Calu3 (cell line): Measurements from ENCODE around the gene UBR4. TPM values are rescaled to one million over a fixed set of nuclear protein-coding genes. Genes with fewer than 3 reads are reported as not detected.

Experiments
- BruUV-seq: library from RNA; stranded (reverse); fragments of 400-500 nt; replicated peaks from 2 replicates; lab custom pipeline; 2021; lab: Mats Ljungman, UMichigan
- CTCF ChIA-PET: fragments of 300-600 bp; sonication (Branson Sonifier 250); formaldehyde crosslinking; loops from one replicate; lab custom pipeline; 2022; ENCODE audit warnings: antibody characterized with exemption; lab: Charles Lee
- DNase-seq: peaks from one replicate; pipeline ENCODE4 v3.0.0; 2022
- H3K27ac Mint-ChIP-seq: one replicate; pipeline ENCODE4 v1.8.0; 2022; ENCODE audit warnings: mixed read lengths; ENCODE audit not compliant: unreplicated experiment
- H3K27me3 Mint-ChIP-seq: one replicate; pipeline ENCODE4 v1.8.0; 2022; ENCODE audit warnings: mixed read lengths; ENCODE audit not compliant: unreplicated experiment
- H3K36me3 Mint-ChIP-seq: one replicate; pipeline ENCODE4 v1.8.0; 2022; ENCODE audit warnings: mild to moderate bottlenecking, moderate library complexity, mixed read lengths; ENCODE audit not compliant: insufficient read depth, unreplicated experiment
- H3K4me1 Mint-ChIP-seq: one replicate; pipeline ENCODE4 v1.8.0; 2022; ENCODE audit warnings: mild to moderate bottlenecking, low read depth, mixed read lengths; ENCODE audit not compliant: unreplicated experiment
- H3K4me3 Mint-ChIP-seq: one replicate; pipeline ENCODE4 v1.8.0; 2022; ENCODE audit warnings: mild to moderate bottlenecking, low read depth, moderate library complexity, mixed read lengths; ENCODE audit not compliant: unreplicated experiment
- H3K9me3 Mint-ChIP-seq: one replicate; pipeline ENCODE4 v1.8.0; 2022; ENCODE audit warnings: low read depth, mixed read lengths; ENCODE audit not compliant: unreplicated experiment
- CTCF ChIP-seq: fragments of 200-600 bp; IDR thresholded peaks from one replicate; pipeline ENCODE4 v1.8.0; 2022; ENCODE audit warnings: antibody characterized with exemption; ENCODE audit not compliant: unreplicated experiment
- intact Hi-C: fragments of 100-400 bp; cut with micrococcal nuclease; formaldehyde crosslinking; loops from one replicate; pipeline ENCODE4 v1.10.0; 2022; ENCODE audit not compliant: unreplicated experiment
- total RNA-seq: library from RNA; stranded (reverse); gene quantifications from 2 replicates; pipeline ENCODE4 v1.2.3, GENCODE V29; 2022

UBR4 gene
- total RNA-seq, 1 experiment from 2014 or later = 123 TPM

- no TSS peak for BruUV-seq
- TF ChIP-seq CTCF = no peak
- CTCF ChIA-PET = interaction anchor here (0.6 kb wide), 1 partner anchor 390 kb away, joined by 5 read pairs; no protein-coding TSS in a partner anchor
- Mint-ChIP-seq H3K4me1 (peaks cover 35% of the 10 kb centered on the region), H3K4me3 (no peak overlapping the region), H3K36me3 (peaks cover 13% of the 10 kb centered on the region), H3K9me3 (no peaks in the 10 kb centered on the region), H3K27ac (no peak overlapping the region), H3K27me3 (no peaks in the 10 kb centered on the region)
- DNase-seq = no peak
- intact Hi-C loops = no loop called here
Measured at GRCh38 chr1:19203440-19203839, 6.6 kb downstream of the UBR4 start.

GRCh38 chr1:19202396-19202795 is 7.7 kb downstream of the UBR4 start:
- Mint-ChIP-seq H3K4me3 (no peak overlapping the region), H3K4me1 (peaks cover 35% of the 10 kb centered on the region), H3K27ac (no peak overlapping the region), H3K9me3 (no peaks in the 10 kb centered on the region), H3K27me3 (no peaks in the 10 kb centered on the region), H3K36me3 (peaks cover 13% of the 10 kb centered on the region)
- no peak for TF ChIP-seq CTCF
- intact Hi-C loops = no loop called here
- CTCF ChIA-PET = no interaction called here
- no TSS peak for BruUV-seq
- no peak for DNase-seq

GRCh38 chr1:19199969-19200604 is 10.0 kb downstream of the UBR4 start:
- TF ChIP-seq CTCF = no peak
- Mint-ChIP-seq H3K27me3 (no peaks in the 10 kb centered on the region), H3K36me3 (peaks cover 18% of the 10 kb centered on the region), H3K9me3 (no peaks in the 10 kb centered on the region), H3K4me1 (peaks cover 20% of the 10 kb centered on the region), H3K27ac (no peak overlapping the region), H3K4me3 (no peak overlapping the region)
- intact Hi-C loops = no loop called here
- CTCF ChIA-PET = no interaction called here
- no peak for DNase-seq
- no TSS peak for BruUV-seq

GRCh38 chr1:19199329-19199968 is 10.6 kb downstream of the UBR4 start:
- Mint-ChIP-seq H3K4me3 (no peak overlapping the region), H3K27me3 (no peaks in the 10 kb centered on the region), H3K4me1 (peaks cover 14% of the 10 kb centered on the region), H3K9me3 (no peaks in the 10 kb centered on the region), H3K36me3 (peaks cover 18% of the 10 kb centered on the region), H3K27ac (no peak overlapping the region)
- no peak for DNase-seq
- no TSS peak for BruUV-seq
- TF ChIP-seq CTCF = no peak
- intact Hi-C loops = no loop called here
- CTCF ChIA-PET = no interaction called here
